ENCODE results near the gene ATP1B4.
A peak's percentile ranks its signal among the peaks of the same experiment; 100 is the strongest.

ATP1B4 gene

GRCh38 chrX:120380699-120381098 lies 18.8 kb downstream of the ATP1B4 start:
- TF ChIP-seq CTCF (IDR thresholded peaks at IDR 0.05; ENCODE audit: insufficient read depth, low read depth, low read length, missing control alignments), result peak; percentile 35
- no peak overlapping the region for H3K4me3 ChIP-seq (ENCODE audit: low read depth, low read length)
- peak; percentile 54 for DNase-seq (ENCODE audit: low read depth)

GRCh38 chrX:120401301-120401700 lies 39.4 kb downstream of the ATP1B4 start:
- DNase-seq (ENCODE audit: low read depth), result no peak
- TF ChIP-seq CTCF (IDR thresholded peaks at IDR 0.05; ENCODE audit: insufficient read depth, low read depth, low read length, missing control alignments), result no peak
- no peak overlapping the region for H3K4me3 ChIP-seq (ENCODE audit: low read depth, low read length)

GRCh38 chrX:120402369-120402768 lies 40.5 kb downstream of the ATP1B4 start:
- no peak for TF ChIP-seq CTCF (IDR thresholded peaks at IDR 0.05; ENCODE audit: insufficient read depth, low read depth, low read length, missing control alignments)
- H3K4me3 ChIP-seq (ENCODE audit: low read depth, low read length), result no peak overlapping the region
- DNase-seq (ENCODE audit: low read depth), result no peak

DNA sequence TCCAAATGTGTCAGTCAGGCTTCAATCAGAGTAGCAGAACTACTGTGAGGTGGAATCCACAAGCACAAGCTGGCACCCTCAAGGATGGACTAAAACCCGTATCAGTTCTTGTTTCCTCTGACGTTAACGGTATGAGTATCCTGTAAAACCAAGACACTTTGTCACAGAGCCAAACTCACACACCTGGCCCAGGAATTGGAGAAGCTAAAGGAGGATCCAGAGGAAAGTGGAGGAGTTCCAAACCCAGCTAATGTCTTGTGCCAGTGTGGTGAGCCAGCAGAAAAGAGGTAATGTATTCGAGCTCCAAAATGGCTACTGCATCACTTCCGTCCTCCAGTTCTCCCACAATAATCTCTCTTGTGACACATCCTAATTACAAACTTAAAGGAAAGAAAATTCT lies 44.7 kb downstream of the ATP1B4 start:
- DNase-seq (ENCODE audit: low read depth), result no peak
- no peak overlapping the region for H3K4me3 ChIP-seq (ENCODE audit: low read depth, low read length)
- TF ChIP-seq CTCF (IDR thresholded peaks at IDR 0.05; ENCODE audit: insufficient read depth, low read depth, low read length, missing control alignments), result no peak

DNA sequence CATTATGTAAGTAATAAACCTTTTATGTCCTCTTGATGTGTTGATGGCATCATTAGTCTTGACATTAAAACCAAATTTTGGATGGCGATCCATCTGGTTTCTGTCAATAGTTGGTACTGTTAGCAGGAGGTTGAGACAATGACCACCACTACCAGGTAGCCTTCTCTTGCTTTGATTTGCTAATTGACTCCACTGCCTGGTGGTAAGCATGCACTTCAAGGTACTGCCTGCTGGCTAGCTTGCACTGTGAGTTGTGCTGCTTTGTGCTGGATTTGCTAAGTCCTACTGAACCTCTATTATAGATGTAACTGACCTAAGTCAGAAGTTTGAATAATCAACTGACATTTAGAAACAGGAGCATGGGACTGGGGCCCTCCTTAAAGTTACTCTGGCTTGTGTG lies 46.3 kb downstream of the ATP1B4 start:
- DNase-seq (ENCODE audit: low read depth), result no peak
- TF ChIP-seq CTCF (IDR thresholded peaks at IDR 0.05; ENCODE audit: insufficient read depth, low read depth, low read length, missing control alignments), result no peak
- H3K4me3 ChIP-seq (ENCODE audit: low read depth, low read length), result no peak overlapping the region

DNA sequence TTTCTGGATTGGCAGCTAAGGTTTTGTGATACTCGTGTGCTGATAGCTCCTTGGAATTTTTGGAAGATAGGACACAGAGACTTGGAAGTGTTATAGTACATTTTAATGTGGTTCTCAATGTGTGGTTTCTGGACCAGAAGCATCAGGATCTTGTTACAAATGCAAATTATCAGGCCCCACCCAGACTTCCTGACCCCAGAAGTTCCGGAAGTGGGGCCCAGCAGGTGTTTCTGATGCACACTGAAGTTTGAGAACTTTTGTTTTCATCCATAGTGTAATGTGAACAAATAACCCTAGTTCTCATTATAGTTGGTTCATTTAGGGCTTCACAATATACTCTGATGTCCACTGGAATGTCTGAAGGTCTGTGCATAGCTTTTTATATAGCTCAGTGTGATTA lies 57.6 kb downstream of the ATP1B4 start:
- no peak for TF ChIP-seq CTCF (IDR thresholded peaks at IDR 0.05; ENCODE audit: insufficient read depth, low read depth, low read length, missing control alignments)
- DNase-seq (ENCODE audit: low read depth), result peak; percentile 59
- H3K4me3 ChIP-seq (ENCODE audit: low read depth, low read length), result no peak overlapping the region

DNA sequence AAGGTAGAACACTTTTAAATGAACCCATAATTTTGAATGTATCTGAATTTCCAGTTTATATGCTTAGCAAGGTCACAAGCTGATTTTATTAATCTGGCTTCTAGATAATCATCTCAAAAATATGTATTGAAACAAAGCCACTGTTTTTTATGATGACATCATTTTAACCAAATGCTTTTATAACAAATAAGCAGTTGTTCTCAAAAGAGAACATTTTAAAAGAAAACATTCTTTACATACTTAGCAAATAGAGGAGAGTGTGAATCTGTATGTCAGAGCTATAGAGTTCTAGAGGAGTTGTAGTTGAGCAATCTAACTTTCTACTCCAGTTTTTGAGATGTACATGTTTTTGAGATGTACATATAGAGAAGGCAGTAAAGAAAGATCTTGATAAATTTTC lies 64.7 kb downstream of the ATP1B4 start:
- DNase-seq (ENCODE audit: low read depth), result no peak
- no peak overlapping the region for H3K4me3 ChIP-seq (ENCODE audit: low read depth, low read length)
- no peak for TF ChIP-seq CTCF (IDR thresholded peaks at IDR 0.05; ENCODE audit: insufficient read depth, low read depth, low read length, missing control alignments)
